IPS-20b (cell line): ENCODE data around the gene ITCH.

Experiments
- H3K27ac ChIP-seq: one replicate; pipeline ENCODE4 v1.5.1; 2013; ENCODE audit warnings: low read length
- H3K27me3 ChIP-seq: 2 replicates; pipeline ENCODE4 v1.6.1; 2013; ENCODE audit warnings: mild to moderate bottlenecking, low read length, inconsistent platforms; ENCODE audit not compliant: insufficient read depth
- H3K36me3 ChIP-seq: 2 replicates; pipeline ENCODE4 v1.6.1; 2013; ENCODE audit warnings: low read depth, mild to moderate bottlenecking, inconsistent platforms, low read length, moderate library complexity; ENCODE audit not compliant: insufficient read depth
- H3K4me1 ChIP-seq: 2 replicates; pipeline ENCODE4 v1.6.1; 2013; ENCODE audit warnings: mild to moderate bottlenecking, control low read depth, inconsistent platforms, low read length, moderate library complexity; ENCODE audit not compliant: insufficient read depth
- H3K4me3 ChIP-seq: 2 replicates; pipeline ENCODE4 v1.5.1; 2013; ENCODE audit warnings: mild to moderate bottlenecking, low read length, inconsistent platforms
- H3K9ac ChIP-seq: 2 replicates; pipeline ENCODE4 v1.6.1; 2013; ENCODE audit warnings: low read depth, mild to moderate bottlenecking, inconsistent platforms, low read length, moderate library complexity
- H3K9me3 ChIP-seq: 2 replicates; pipeline ENCODE4 v1.6.1; 2013; ENCODE audit warnings: mild to moderate bottlenecking, low read depth, low read length, inconsistent platforms; ENCODE audit not compliant: insufficient read depth

ITCH gene

GRCh38 chr20:34558320-34559218, 195.5 kb downstream of the ITCH start, which contains the start of gene MAP1LC3A:
MAP1LC3A (plus strand) TSS chr20:34558718; CDS start chr20:34558869, 151 bp downstream.
- H3K4me1 ChIP-seq, result no peaks in the 10 kb centered on the region
- H3K27me3 ChIP-seq, result peaks cover 7% of the 10 kb centered on the region; the same call in 1 of the 2 replicates
- H3K9ac ChIP-seq, result peak within 1 kb of the TSS; percentile 61; the same call in 1 of the 2 replicates
- no peaks in the 10 kb centered on the region for H3K9me3 ChIP-seq
- H3K27ac ChIP-seq, result no peak within 1 kb of the TSS
- peak within 1 kb of the TSS; percentile 71 for H3K4me3 ChIP-seq
- no peaks in the 10 kb centered on the region for H3K36me3 ChIP-seq

- no peak overlapping the region for H3K27ac ChIP-seq
These were observed 196.5 kb downstream of the ITCH start for GRCh38 chr20:34559311-34560140.

GRCh38 chr20:34560141-34560523, 197.1 kb downstream of the ITCH start:
- H3K9ac ChIP-seq, result no peak overlapping the region
- no peak overlapping the region for H3K4me3 ChIP-seq
- no peak overlapping the region for H3K27ac ChIP-seq
- peaks cover 7% of the 10 kb centered on the region; the same call in 1 of the 2 replicates for H3K27me3 ChIP-seq
- H3K9me3 ChIP-seq, result no peaks in the 10 kb centered on the region
- no peaks in the 10 kb centered on the region for H3K4me1 ChIP-seq
- H3K36me3 ChIP-seq, result no peaks in the 10 kb centered on the region

More at GRCh38 chr20:34559311-34560140, 196.5 kb downstream of the ITCH start:
- Histone ChIP-seq H3K9ac (no peak overlapping the region), H3K4me3 (no peak overlapping the region), H3K36me3 (no peaks in the 10 kb centered on the region), H3K27me3 (peaks cover 7% of the 10 kb centered on the region; the same call in 1 of the 2 replicates), H3K9me3 (no peaks in the 10 kb centered on the region), H3K4me1 (no peaks in the 10 kb centered on the region)

- no peak overlapping the region for H3K4me3 ChIP-seq
- no peaks in the 10 kb centered on the region for H3K9me3 ChIP-seq
- no peak overlapping the region for H3K9ac ChIP-seq
- no peak overlapping the region for H3K27ac ChIP-seq
- H3K36me3 ChIP-seq, result no peaks in the 10 kb centered on the region; the same call in 1 of the 2 replicates
- H3K27me3 ChIP-seq, result peaks cover 7% of the 10 kb centered on the region; the same call in 1 of the 2 replicates
- no peaks in the 10 kb centered on the region for H3K4me1 ChIP-seq
These were observed 197.5 kb downstream of the ITCH start for GRCh38 chr20:34560614-34561013.
